Sciatic nerve (tissue), 2 donors: Measurements from ENCODE around the gene FCER1G. TPM values are rescaled to one million over a fixed set of nuclear protein-coding genes. Genes with fewer than 3 reads are reported as not detected.

Experiments used
- ATAC-seq: fragments of 200-7000 bp; cut with Tn5 transposase; one replicate; pipeline ENCODE4 v1.9.1; 2020; ENCODE audit warnings: mild to moderate bottlenecking, moderate library complexity
- DNase-seq: peaks from one replicate; pipeline ENCODE4 v3.0.0-alpha.2; 2020; ENCODE audit warnings: low spot score
- intact Hi-C: fragments of 100-400 bp; cut with DNase I; formaldehyde crosslinking; loops from one replicate; pipeline ENCODE4 v1.14.2; 2022
- total RNA-seq: library from RNA; stranded (reverse); fragmentation: NEBNext Ultra II Directional; extraction: Animal tissue kit (Norgen Biotek cat#: 25700); gene quantifications from one replicate; pipeline ENCODE4 v1.2.1, GENCODE V29; 2021
- donor health status: DM: no; HTN: no; CAD: no.
- donor health status: DM: no; HTN: no; CAD: no.

Gene FCER1G
- total RNA-seq, 1 donor from 2014 or later: 43.9 TPM

- DNase-seq: peak; percentile 67
- intact Hi-C loops: loop anchor here (10.0 kb wide), 1 partner anchor 185 kb away; no protein-coding TSS in a partner anchor
- no peak for ATAC-seq
Measured at GRCh38 chr1:161199506-161200139, 15.5 kb upstream of the FCER1G start.

DNA sequence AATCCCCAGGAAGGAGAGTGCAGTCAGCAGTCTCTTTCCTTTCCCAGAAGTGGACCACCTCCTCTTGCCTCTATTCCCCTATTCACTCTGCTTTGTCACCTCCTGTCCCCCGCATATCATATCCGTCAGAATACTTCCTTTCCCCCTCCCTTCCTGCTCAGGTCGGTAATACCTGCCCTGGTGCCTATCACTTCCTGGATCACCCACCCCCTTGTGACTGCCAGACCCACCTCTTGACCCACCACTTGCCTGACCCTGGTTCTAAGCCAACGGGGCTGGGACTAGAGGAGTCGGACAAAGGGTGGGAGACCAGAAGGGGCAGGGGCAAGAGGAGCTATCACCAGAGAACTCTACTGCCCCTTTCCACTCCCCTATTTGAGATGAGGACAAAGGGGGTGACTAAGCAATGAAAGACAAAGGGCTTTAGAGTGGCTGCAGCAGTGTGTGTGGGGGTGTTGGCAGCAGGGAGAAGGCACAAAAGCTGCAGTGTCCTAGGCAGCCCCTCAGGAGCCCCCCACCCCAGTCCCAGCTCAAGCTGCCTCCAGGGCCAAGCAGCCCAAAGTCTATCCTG, 14.6 kb upstream of the FCER1G start:
- ATAC-seq: peak; percentile 0
- no peak for DNase-seq
- intact Hi-C loops: no loop called here

- peak; percentile 78 for DNase-seq
- ATAC-seq: peak; percentile 66
- intact Hi-C loops: no loop called here
Measured at GRCh38 chr1:161200992-161201835, 13.9 kb upstream of the FCER1G start.

GRCh38 chr1:161201836-161202712, 13.0 kb upstream of the FCER1G start, which contains the start of gene NDUFS2:
NDUFS2 (plus strand) TSS chr1:161202367; CDS start chr1:161202386, 19 bp downstream.
- intact Hi-C loops: no loop called here
- DNase-seq: peak; percentile 98
- ATAC-seq: peak; percentile 95

- DNase-seq (no peak), ATAC-seq (no peak)
- intact Hi-C loops: no loop called here
Measured at GRCh38 chr1:161206411-161207140, 8.5 kb upstream of the FCER1G start.

GRCh38 chr1:161207173-161207572, 7.9 kb upstream of the FCER1G start:
- intact Hi-C loops: no loop called here
- DNase-seq (no peak), ATAC-seq (no peak)

GRCh38 chr1:161209790-161210409, 5.2 kb upstream of the FCER1G start:
- intact Hi-C loops: no loop called here
- ATAC-seq (peak; percentile 81), DNase-seq (peak; percentile 84)

- intact Hi-C loops: no loop called here
- no peak for ATAC-seq
- DNase-seq: no peak
Measured at GRCh38 chr1:161214369-161214768, 726 bp upstream of the FCER1G start.

GRCh38 chr1:161216945-161217712, 2.0 kb downstream of the FCER1G start:
- intact Hi-C loops: no loop called here
- DNase-seq (no peak), ATAC-seq (peak; percentile 72)

GRCh38 chr1:161217831-161218230, 2.7 kb downstream of the FCER1G start:
- peak; percentile 12 for ATAC-seq
- no peak for DNase-seq
- intact Hi-C loops: no loop called here

GRCh38 chr1:161218301-161219077, 3.4 kb downstream of the FCER1G start:
- DNase-seq: no peak
- intact Hi-C loops: no loop called here
- ATAC-seq: no peak

GRCh38 chr1:161219078-161219892, 4.2 kb downstream of the FCER1G start:
- DNase-seq (no peak), ATAC-seq (no peak)
- intact Hi-C loops: no loop called here

DNA sequence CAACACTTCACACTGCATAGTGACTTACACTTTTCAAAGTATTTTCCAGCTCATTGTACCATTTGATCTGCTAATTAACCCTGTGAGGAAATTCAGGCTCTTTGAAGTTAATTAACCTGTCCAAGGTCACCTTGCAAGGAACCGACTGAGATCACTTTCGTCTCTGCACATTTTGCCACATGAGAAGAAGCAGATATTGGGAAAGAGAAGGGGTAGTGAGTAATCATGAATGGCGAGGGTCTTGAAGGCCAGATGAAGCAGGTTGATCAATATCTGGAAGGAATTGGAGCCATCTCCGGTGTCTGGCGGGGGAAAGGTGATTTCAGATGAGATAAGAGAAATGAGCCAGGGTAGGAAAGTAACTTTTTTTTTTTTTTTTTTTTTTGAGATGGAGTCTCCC, 4.9 kb downstream of the FCER1G start:
- DNase-seq (no peak), ATAC-seq (no peak)
- intact Hi-C loops: no loop called here

GRCh38 chr1:161222175-161223019, 7.3 kb downstream of the FCER1G start:
- ATAC-seq (no peak), DNase-seq (peak; percentile 23)
- intact Hi-C loops: no loop called here
